ENCODE results near the gene TRMT61A.

GRCh38 chr14:103542605-103543088, 13.7 kb downstream of the TRMT61A start:
- TF ChIP-seq CTCF (IDR thresholded peaks at IDR 0.05): no peak
- no peak for TF ChIP-seq ZFX (IDR thresholded peaks at IDR 0.05; ENCODE audit: borderline replicate concordance)
